GM19240 (cell line): ENCODE data around the gene BBS9.

Experiments
- DNase-seq: peaks from one replicate; pipeline ENCODE4 v3.0.0; 2011; ENCODE audit warnings: low spot score; ENCODE audit not compliant: insufficient read length

The BBS9 gene

DNA sequence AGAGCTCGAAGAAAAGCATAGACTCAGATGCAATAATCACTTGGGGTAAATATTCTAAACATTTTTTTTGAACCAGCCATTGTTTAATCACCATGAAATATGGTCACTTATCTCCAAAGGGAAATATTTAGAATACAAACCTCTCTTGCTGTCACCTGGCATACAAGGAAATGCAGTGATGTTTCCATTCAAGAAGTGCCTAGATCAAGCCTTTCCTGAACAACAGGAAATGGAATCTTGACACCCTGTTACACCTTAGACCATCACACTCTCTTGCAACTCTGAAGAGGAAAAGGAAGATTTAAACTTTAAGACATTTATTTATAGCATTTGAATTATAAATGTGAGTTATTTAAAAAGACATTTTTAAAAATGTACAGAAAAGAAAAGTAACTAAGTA, 512.9 kb downstream of the BBS9 start:
- no peak for DNase-seq

DNA sequence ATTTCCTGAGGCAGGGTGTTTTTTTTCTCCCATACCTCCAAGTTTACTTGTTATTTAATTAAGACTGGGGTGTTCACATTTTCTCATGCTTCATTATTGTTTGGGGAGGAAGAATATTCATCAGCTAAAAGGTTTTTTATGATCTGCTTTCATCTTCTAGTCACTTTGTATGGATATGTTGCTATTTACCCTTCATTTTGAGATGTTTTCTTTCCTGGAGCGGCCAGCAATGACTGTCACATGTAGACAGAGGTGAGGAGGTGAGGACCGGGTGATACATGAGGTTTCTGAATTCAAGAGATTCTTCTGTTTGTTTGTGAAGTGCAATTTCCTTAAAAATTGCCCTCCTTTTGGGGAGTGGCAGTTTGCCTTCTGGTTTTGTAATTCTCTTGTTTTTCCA, 514.2 kb downstream of the BBS9 start:
- DNase-seq, result no peak

DNA sequence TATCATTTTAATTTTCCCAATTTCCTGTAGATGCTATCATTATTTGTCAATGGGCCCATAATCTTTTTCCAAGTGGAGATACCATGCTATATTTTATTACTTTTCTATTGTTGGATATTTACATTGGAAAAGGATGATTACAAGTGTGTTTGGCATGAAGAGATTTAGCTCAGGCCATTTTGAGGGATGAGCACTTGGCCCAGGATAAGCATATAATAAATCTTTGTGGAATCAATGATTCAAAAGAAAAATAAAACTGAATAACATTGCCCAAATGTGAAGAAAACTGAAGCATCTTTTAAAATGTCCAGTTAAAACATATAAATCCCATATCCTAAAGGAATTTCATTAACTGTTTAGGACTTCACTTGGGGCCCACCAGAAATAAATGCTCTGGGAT, 515.1 kb downstream of the BBS9 start:
- DNase-seq, result no peak

DNA sequence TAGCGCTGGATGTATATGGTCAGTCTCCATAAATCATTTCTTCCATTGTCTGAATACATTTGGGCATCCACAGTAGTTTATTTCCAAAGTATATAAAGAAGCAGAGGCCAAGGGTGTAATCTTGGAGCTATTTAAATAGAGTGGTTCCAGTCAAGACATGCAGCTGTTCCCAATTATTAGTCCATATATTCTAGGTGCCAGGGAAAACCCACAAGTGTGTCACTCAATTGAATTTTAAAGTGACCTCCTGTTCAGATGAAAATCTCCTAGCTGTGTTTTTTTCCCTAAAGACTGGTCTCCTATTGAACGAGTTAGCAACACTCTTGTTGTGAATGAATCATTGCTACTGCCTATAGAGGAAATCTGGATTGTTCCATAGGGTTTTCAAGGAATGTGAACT, 515.7 kb downstream of the BBS9 start:
- DNase-seq, result no peak

DNA sequence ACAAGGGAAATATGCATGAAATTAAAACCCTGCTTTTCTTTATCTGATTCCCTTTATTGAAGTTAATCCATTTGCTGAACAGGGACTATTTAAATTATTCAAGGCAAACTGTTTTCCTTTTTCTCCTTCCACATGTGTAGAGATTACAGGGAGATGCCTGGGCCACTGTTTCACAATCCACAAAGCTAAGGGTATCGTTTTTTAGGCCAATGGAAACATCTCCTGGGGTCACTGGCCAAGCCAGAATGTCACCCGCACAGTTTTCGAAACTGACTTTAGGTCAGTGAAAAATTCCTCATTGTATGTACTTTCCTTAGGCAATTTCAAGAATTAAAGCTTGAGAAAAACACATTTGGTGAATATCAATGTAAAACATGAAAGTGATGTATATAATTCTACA, 516.8 kb downstream of the BBS9 start:
- DNase-seq, result no peak

DNA sequence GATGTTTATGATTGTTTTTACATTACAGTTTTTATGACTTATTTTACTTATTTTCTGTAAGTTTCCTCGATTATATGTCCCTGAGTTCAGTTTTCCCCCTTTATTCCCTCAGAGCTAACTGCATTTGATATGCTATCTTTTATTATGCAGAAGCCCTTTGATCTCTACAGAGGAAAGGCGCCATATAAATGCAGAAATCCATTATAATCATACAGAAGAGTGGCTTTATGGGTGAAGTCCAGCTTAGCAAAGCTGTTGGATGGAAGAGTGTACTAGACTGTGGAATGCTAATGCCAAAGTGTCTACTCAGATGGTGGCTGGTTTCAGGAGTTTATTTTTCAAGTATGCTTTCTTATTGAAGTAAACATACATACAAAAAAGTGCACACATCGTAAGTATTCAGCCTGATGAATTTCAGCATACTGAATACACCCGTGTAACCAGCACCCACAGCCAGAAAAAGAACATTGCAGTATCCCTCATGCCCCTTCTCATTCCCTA, 517.6 kb downstream of the BBS9 start:
- DNase-seq, result no peak

DNA sequence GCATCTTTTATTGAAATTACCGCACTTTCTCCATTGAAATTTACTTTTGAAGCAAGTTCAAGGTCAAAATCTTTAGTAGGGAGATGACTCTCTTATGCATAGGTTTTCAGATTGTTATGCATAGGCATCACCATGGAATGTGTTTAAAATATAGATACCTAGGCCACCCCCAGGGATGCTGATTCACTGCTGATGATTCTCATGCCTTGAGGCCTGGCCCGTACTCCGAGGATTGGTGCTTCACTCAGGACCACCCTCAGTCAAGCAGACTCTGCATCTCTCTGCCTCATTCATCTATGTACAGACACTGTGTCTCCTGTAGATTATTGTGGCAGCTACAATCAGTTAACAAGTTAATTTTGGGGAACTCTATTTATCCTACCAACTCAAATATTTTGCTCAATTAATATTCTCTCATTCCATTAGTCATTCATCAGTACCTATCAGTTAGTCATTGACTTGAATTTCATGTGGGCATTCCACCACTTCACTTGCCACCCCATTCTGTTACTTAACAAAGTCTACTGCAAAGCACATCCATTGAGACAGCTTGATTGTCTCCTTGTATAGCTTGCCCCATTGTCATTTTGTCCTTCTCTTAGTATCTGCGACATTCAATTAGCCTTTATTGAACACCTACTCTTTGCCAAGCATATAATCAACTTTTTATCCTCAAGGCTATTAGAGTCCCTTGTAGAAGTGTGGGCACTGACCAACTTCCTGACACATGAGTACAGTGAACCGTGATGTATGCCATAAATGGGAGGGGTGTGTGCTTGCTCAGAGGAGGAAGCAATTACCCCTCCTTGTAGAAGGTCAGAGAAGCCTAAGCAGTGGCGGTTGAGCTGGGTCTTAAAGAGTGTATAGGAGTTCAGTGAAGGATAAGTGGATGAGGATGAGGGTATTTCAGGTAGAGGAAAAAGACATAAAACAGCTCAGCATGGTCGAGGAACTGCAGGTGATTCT, 520.4 kb downstream of the BBS9 start:
- DNase-seq, result no peak

DNA sequence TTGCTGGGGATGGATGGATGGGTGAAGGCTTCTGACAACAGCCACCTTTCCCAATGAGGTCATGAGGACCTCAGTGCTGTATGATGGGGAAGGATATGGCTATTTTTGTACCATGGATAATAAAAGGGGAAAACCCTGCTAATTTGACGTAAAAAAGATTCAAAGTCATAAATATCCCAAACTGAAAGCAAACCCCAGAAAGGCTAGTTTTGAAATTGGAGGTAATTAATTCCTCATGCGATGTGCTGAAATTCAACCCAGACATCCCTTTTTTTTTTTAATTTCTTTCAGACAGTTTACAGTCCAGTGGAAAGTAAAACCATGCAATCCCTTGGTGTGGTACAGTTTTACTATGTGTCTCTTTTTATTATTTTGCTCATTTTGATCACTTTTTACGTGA, 521.5 kb downstream of the BBS9 start:
- no peak for DNase-seq

DNA sequence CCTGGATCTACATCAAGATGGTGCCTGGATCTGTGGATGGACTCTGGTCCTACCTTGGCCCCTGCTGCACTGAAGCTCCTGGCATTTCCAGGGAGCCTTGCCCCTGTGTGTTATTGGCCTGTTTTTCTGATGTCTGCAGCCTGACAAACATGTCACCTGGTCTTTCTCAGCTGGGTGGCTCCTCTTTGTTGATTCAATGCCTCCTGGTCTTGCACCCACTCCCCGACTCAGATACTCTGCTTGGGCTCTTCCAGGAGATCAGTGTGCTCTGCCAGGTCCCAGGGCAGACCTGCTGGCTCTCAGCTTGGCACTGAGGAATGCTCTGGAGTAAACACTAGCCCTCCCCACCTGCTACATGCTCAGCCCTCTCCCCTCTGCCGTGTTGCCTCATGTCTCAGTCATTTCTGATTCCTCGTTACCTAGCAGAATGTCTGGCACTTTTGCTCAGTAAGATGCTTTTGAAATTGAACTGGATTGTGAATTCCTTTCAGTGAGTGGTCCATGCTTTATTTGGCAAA, 522.7 kb downstream of the BBS9 start:
- no peak for DNase-seq

DNA sequence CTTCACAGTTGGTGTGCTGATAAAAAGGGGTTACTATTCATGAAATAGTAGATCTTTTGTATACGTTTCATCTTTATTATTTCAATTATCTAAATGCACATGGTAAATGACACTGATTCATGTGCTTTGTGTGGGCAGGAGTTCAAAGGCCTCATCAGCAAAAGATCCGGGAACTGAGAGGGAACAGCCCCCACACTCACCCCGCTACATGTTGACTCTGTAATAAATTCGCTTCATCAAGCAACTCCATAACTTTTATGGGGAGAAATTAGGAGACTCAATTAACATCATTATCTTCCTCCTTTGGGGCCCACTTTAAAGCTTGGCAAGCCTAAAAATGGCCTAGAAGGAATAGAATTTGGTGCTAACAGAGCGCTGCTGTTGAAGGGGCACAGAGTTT, 525.3 kb downstream of the BBS9 start:
- no peak for DNase-seq
